OCI-M2 (cell line): ENCODE measurements around the gene NOP10.

Experiments used
- DNase-seq: peaks from one replicate; lab custom pipeline; 2025; ENCODE audit not compliant: unreplicated experiment; lab: John Stamatoyannopoulos, UW

NOP10 gene

DNA sequence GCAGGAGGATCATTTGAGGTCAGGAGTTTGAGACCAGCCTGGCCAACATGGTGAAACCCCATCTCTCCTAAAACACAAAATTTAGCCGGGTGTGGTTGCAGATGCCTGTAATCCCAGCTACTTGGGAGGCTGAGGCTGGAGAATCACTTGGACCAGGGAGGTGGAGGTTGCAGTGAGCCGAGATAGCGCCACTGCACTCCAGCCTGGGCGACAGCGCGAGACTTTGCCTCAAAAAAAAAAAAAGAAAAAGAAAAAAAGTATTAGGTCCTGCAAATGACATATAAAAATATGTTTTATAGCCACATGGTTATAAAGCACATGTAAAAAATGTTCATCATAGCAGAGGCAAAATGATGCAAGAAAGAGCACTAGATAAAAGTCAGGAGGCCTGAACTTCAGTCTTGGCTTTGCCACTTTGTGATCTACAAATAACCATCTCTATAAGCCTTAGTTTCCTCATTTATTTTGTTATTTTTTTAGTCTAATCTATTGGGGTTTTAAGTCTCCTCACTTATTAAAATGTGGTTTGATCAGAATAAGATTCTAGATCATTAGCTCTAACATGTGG lies 10.3 kb downstream of the NOP10 start:
- no peak for DNase-seq

DNA sequence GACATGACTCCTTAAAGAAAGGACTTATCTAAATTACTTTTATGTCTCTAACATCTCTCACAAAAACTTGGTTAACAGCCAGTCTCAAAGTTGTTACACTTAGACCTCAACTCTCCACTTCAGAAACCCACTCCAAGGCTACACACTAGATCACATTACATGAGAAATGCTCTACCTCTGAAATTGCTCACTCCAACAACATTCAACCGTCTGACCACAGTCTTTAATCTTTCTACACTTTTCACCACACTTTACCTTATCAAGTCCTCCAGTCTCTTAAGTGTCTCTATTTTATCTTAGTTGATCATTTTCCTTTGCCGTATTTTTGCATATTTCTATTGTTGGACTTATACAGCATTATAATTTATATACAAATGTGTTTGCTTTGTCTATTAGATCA lies 11.1 kb downstream of the NOP10 start:
- no peak for DNase-seq

DNA sequence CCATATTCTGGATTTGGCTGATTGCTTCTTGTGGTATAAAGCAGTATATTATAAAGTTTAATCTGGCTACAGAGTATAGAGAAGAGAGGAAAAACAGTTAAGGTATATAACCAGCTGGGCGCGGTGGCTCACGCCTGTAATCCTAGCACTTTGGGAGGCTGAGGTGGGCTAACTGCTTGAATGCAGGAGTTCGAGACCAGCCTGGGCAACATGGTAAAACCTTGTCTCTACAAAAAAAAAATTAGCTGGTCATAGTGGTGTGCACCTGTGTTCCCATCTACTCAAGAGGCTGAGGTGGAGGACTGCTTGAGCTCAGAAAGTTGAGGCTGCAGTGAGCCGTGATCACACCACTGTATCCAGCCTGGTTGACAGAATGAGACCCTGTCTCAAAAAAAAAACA lies 12.7 kb downstream of the NOP10 start:
- DNase-seq = no peak

DNA sequence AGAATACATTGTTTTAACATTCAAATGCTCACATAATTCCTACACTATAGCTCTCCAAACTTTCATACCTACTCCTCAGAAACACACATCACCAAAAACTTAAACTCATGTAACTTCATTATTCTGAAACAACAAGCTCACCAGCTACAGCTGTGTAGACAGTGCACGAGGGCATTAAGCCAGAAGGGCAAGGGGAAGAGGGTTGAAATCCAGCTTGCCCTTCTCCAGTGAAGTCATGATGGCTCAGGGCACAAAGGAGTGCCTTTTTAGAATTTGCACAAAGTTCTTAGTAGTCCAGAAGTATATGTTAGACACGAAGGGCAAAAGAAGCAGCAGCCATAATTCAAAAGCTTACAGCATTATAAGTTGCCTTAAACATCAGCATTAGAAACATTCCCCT lies 13.9 kb downstream of the NOP10 start:
- no peak for DNase-seq

DNA sequence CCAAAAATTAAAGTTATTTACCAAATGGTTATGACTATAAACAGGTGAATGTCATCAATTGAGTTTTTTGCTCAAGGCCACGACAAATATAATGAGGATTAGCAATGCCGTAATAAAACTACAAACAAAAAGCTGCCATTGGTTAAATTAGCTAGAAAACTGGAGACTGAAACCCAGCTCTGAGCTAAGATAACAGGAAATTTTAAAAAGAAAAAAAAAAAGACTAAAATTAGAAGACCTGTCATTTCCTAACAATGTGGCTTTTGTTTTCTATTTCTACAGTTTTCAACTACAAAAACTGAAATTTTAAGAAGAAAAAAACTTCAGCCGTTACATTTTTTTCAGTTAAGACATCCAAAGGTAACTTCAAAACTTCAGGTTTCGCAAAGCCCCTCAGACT lies 15.0 kb downstream of the NOP10 start:
- DNase-seq = no peak

DNA sequence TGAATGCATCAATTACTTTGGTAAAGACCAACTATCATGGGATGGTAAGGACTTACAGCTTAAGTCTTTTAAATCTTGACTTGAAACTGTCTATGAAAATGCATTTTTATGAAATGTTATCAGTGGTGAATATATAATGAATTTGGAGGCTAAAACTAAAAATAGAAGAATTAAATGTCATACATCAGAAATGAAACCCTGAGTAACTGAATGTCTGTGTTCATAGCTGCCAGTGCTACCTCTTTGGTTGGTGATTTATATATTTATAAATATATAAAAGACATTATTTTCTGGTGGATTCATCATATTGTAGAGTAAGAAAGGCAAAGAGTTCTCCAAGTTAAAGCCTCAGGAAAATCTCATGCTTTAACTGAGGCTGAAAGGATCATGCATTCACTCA lies 17.6 kb downstream of the NOP10 start:
- DNase-seq = no peak

DNA sequence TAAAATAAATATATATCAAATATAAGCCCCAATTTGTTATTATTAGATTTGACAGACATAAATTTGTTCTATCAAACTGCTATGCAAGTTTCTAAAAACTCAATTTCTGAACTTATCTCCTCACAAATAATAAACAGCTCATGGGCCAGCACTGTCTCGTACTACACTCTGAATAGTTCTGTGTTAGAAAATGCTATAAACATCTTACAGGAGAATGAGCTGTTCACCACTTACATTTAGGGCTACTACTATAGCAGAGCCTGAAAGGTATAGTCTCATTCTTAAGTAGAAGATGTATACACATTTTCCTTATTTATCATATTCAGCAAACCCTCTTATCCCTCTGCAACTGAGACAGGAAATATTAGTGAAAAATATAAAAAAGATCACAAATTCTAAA lies 18.0 kb downstream of the NOP10 start:
- no peak for DNase-seq

DNA sequence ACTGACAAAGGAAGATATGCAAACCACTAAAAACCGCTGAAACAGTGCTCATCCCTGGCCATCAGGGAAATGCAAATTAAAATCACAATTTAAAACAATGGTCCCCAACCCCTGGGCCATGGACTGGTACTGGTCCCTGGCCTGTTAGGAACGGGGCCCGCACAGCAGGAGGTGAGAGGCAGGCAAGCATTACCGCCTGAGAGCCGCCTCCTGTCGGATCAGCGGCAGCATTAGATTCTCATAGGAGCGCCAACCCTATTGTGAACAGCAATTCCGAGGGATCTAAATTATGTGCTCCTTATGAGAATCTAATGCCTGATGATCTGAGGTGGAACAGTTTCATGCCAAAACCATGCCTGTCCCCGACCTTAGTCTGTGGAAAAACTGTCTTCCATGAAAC lies 19.7 kb downstream of the NOP10 start:
- DNase-seq = no peak

DNA sequence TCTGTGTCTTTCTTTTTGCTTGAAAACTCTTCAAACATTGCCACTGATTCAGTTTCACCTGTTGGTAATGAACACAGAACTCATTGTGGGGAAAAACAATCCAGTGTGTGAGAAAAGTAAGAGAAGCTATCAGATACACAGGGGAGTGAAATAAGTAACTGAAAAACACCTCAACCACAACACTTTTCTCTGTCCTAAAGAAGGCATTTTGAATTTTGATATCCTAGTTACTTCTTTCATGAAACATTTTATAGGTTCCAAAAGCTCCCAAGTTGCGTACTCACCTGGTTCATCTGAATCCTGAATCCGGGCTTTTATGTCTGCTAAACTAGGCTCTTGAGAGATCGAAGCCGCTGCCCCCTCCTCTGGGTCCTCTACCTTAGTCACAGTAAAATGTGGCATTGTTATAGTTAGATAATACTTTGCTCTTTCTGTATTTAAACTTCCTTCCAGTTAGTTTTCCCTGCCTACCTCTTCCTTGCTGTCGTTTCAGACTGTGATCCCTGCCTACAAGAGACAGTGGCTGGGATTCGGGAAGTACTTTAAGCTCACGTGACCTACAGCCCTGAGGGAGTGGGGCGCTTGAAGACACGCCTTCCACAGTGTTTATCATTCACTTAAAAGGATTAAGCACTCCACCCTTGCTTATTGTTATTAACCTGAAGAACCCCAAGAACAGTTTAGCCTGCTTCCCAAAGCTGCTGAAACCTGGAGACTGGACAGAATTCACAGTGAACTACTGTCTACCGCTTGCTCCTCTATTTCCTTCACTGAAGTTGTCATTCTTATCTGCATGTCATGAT lies 24.5 kb downstream of the NOP10 start:
- DNase-seq = no peak

DNA sequence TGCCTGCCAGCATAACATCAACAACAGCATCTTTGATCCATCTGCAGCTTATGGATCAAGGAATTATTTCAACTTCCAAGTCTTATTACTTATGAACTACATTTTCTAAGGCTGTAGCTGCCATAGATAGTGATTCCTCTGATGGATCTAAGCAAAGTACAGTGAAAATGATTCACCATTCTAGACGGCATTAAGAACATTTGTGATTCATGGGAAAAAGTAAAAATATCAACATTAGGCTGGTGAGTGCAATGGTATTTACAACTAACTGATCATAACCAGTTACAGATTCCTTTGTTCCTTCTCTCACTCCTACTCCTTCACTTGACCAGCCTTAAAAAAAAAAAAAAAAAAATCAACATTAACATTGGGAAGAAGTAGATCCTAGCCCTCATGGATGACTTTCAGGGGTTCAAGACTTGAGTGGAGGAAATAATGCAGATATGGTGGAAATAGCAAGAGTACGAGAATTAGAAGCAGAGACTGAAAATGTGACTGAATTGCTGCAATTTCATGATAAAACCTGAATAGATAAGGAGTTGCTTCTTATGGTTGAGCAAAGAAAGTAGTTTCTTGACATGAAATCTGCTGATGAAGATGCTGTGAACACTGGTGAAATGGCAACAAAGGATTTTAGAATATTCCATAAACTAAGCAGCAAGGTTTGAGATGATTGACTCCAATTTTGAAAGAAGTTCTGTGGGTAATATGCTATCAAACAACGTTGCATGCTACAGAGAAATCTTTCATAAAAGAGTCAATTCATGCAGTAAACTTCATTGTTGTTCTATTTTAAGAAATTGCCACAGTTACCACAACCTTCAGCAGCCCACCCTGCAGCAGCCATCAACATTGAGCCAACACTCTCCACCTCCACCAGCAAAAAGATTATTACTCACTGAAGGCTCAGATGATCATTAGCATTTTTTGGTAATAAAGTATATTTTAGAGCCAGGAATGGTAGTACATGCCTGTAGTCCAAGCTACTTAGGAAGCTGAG lies 28.1 kb downstream of the NOP10 start:
- DNase-seq = no peak

DNA sequence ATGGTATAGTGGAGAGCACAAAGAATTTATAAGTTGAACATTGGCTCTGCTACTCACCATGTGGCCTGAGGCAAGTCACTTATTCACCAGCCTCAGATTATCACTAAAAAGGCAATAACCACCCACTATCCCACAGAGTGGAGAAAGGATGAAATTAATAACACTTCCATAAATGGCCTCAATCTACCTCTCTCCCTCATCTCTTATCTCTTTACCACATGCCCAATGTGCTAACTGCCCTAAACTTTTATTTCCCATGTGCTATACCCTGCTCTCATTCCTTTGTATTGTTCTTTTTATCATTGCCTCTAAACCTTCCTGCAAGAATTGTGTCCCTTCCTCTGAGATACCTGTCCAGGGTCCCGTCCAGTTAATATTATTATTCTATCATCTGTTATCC lies 31.4 kb downstream of the NOP10 start:
- no peak for DNase-seq

DNA sequence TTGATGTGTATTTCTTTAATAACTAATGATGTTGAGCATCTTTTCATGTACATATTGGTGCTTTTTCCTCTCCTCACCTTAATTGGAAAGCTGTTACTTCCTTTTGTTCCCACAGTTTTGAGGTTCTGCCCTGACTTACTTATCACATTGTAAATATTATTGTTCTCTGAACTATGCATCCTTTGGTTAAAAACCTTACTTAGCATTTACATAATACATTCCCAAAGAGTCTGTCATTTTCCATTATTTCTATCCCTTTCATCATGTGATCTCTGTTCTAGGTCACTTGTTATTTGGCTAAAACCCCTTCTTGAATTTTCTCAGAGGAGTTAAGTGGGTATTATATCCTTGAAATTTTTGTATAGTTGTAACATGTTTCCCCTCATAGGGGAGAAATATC lies 38.3 kb downstream of the NOP10 start:
- no peak for DNase-seq

DNA sequence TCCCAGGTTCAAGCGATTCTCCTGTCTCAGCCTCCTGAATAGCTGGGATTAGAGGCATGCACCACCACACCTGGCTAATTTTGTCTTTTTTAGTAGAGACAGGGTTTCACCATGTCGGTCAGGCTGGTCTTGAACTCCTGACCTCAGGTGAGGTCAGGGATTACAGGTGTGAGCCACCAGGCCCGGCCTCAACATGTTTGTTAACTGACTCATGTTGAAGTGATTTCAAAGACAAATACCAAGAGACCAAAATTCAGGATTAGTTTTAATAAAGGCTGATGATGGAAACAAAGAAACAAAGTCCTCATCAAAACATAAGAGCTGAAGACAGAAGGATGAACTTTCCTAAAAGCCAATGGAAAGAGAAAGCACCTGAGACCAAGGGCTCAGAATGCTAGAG lies 41.9 kb downstream of the NOP10 start:
- no peak for DNase-seq

DNA sequence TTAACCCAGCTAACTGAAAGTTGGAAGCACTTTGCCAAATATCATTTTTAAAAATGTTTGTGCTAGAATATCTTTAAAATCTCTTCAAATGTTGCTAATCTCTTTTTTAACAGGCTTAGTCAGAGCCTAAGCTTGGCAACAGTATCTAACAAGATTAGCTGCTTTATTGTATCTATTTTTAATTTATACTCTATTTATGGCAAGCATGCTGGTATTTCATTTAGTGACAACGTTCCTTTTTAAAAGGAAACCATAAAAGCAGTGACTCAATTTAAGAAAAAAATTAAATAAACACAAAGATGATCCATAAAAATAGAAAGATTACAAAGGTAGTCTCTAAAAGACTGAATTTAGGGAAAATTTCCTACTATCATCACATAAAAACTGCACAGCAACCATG lies 45.9 kb downstream of the NOP10 start:
- DNase-seq = no peak

DNA sequence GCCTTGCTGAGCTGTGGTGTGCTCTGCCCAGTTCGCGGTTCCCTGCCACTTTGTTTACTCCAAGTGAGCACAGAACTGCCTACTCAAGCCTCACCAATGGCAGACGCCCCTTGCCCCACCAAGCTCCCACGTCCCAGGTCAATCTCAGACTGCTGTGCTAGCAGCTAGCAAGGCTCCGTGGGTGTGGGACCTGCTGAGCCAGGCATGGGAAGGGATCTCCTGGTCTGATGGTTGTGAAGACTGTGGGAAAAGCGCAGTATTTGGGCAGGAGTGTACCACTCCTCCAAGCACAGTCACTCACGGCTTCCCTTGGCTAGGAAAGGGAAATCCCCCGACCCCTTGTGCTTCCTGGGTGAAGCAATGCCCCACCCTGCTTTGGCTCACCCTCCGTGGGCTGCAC lies 50.3 kb downstream of the NOP10 start:
- DNase-seq = no peak
